Right lobe of liver (tissue), 4 donors: ENCODE data around the gene FRK.

Experiments used
- CTCF ChIP-seq, 4 donors: fragments of 200-600 bp in 3 of 4; fragments of 450-650 bp in 1 of 4; IDR thresholded peaks; one replicate each; pipeline versions ENCODE4 v1.5.1 to v1.8.0; 2016 to 2022; ENCODE audit warnings: antibody characterized with exemption in 4 of 4, mild to moderate bottlenecking in 2 of 4
- POLR2A ChIP-seq: fragments of 450-650 bp; IDR thresholded peaks from one replicate; pipeline ENCODE4 v1.6.1; 2017; ENCODE audit warnings: antibody characterized with exemption, mild to moderate bottlenecking
- donor health status: DM: no; HTN: no; CAD: no.
- donor health status: DM: no; HTN: no; CAD: no.
- donor health status: DM: no; HTN: yes; CAD: no.

DNA sequence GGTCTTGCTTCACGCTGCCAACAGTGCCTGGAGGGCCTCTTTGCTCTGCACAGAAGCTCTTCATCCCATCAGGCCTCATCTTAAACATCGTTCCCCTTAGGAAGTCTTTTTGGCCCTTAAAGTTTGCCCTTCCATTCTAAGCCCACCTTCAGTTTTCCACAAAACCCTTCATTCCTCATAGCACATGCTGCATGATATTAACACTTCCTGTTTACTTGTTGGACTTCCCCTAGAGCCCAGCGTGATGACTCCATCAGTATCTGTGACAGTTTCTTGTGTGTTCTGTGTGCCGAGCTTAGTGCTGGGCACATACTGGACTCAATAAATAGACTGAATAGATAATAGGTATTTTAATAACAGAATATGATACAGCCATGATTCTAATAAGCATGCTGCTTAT, 42.2 kb upstream of the FRK start:
- TF ChIP-seq CTCF (IDR thresholded peaks at IDR 0.05) (no peak), POLR2A (no peak)
